ENCODE measurements around the gene MAP2K1. TPM values are rescaled to one million over a fixed set of nuclear protein-coding genes. Genes with fewer than 3 reads are reported as not detected.

MAP2K1 gene
- total and polyA plus RNA-seq, 9 of the 15 experiments (the other 6 are each of a cell fraction or from before 2014, with no cell fraction given), result 7.5 to 58.3 (median 30.0) TPM

- TF ChIP-seq SLC30A9 (CRISPR knock-in tag; IDR thresholded peaks at IDR 0.05) (no peak), DPF2 (IDR thresholded peaks at IDR 0.05) (0 out of 2 replicates have a peak, but pooled peaks have one; percentile 45), RAD21 (CRISPR knock-in tag; conservative IDR thresholded peaks at IDR 0.05 in 1 of 2, IDR thresholded peaks at IDR 0.05 in 1 of 2) (peak in 1 of 2 experiments; percentile 20; a peak in 1 of 4 replicates), ZEB2 (IDR thresholded peaks at IDR 0.05) (peak; percentile 46; the same call in 1 of the 2 replicates), ARNT (IDR thresholded peaks at IDR 0.05) (no peak), SMARCE1 (IDR thresholded peaks at IDR 0.05) (peak; percentile 36), C11orf30 (IDR thresholded peaks at IDR 0.05; ENCODE audit: low read depth) (peak; percentile 28; the same call in 1 of the 2 replicates), FOXA1 (IDR thresholded peaks at IDR 0.05; ENCODE audit: borderline replicate concordance) (no peak), RBM25 (IDR thresholded peaks at IDR 0.05; ENCODE audit: low read depth, low read length, severe bottlenecking) (no peak), CEBPG (CRISPR knock-in tag; IDR thresholded peaks at IDR 0.05) (no peak), CEBPG (tag; conservative IDR thresholded peaks at IDR 0.05 in 1 of 2, IDR thresholded peaks at IDR 0.05 in 1 of 2) (no peak), FOSL1 (tag; conservative IDR thresholded peaks at IDR 0.05) (peak; percentile 65), CBX8 (IDR thresholded peaks at IDR 0.05; ENCODE audit: borderline replicate concordance, extremely low read depth, low read depth, low read length, poor library complexity, severe bottlenecking) (no peak), SRF (CRISPR knock-in tag; IDR thresholded peaks at IDR 0.05) (0 out of 4 replicates have a peak, but pooled peaks of 1 of the 2 experiments have one; percentile 24), HNRNPLL (IDR thresholded peaks at IDR 0.05; ENCODE audit: low read depth, low read length, poor library complexity, severe bottlenecking) (peak; percentile 87), PREB (CRISPR knock-in tag; IDR thresholded peaks at IDR 0.05) (0 out of 2 replicates have a peak, but pooled peaks have one; percentile 10)
- TF ChIP-seq, protein P1, sequence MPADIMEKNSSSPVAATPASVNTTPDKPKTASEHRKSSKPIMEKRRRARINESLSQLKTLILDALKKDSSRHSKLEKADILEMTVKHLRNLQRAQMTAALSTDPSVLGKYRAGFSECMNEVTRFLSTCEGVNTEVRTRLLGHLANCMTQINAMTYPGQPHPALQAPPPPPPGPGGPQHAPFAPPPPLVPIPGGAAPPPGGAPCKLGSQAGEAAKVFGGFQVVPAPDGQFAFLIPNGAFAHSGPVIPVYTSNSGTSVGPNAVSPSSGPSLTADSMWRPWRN (IDR thresholded peaks at IDR 0.05; ENCODE audit: low read depth), result no peak
- TF ChIP-seq, protein P2, sequence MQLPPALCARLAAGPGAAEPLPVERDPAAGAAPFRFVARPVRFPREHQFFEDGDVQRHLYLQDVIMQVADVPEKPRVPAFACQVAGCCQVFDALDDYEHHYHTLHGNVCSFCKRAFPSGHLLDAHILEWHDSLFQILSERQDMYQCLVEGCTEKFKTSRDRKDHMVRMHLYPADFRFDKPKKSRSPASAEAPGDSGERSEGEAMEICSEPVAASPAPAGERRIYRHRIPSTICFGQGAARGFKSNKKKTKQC (CRISPR knock-in tag; IDR thresholded peaks at IDR 0.05), result no peak
- TF ChIP-seq, protein P3, sequence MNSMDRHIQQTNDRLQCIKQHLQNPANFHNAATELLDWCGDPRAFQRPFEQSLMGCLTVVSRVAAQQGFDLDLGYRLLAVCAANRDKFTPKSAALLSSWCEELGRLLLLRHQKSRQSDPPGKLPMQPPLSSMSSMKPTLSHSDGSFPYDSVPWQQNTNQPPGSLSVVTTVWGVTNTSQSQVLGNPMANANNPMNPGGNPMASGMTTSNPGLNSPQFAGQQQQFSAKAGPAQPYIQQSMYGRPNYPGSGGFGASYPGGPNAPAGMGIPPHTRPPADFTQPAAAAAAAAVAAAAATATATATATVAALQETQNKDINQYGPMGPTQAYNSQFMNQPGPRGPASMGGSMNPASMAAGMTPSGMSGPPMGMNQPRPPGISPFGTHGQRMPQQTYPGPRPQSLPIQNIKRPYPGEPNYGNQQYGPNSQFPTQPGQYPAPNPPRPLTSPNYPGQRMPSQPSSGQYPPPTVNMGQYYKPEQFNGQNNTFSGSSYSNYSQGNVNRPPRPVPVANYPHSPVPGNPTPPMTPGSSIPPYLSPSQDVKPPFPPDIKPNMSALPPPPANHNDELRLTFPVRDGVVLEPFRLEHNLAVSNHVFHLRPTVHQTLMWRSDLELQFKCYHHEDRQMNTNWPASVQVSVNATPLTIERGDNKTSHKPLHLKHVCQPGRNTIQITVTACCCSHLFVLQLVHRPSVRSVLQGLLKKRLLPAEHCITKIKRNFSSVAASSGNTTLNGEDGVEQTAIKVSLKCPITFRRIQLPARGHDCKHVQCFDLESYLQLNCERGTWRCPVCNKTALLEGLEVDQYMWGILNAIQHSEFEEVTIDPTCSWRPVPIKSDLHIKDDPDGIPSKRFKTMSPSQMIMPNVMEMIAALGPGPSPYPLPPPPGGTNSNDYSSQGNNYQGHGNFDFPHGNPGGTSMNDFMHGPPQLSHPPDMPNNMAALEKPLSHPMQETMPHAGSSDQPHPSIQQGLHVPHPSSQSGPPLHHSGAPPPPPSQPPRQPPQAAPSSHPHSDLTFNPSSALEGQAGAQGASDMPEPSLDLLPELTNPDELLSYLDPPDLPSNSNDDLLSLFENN (IDR thresholded peaks at IDR 0.05; ENCODE audit: low read depth in 2 of 2, low read length in 2 of 2), result no peak
Measured at GRCh38 chr15:66387163-66388042, 691 bp downstream of the MAP2K1 start (continued).
